ENCODE results near the gene PRX.

DNA sequence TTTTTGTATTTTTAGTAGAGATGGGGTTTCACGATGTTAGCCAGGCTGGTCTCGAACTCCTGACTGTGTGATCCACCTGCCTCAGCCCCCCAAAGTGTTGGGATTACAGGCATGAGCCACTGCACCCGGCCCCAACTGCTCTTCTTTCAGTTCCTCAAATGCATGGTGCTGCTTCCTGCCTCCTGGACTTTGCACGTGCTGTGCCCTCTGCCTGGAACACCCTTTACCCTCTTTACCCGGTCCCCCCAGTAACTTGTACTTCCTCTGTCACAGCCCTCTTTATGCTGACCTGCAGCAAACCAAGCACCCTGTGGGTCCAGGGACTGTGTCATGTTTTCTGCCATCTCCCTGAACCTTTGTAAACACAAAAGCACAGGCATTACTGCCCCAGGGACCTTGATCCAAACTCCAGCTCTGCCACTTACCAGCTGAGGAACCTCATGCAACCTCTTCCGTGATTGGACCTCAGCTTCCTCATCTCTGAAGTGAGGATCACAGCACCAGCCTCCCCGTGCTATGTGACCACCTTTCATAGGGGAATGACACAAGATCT, 48.6 kb upstream of the PRX start:
- TF ChIP-seq GATA2 (IDR thresholded peaks at IDR 0.05; ENCODE audit: low read depth, low read length) (no peak), GATA3 (IDR thresholded peaks at IDR 0.05; ENCODE audit: low read depth, low read length) (no peak)
